ENCODE results near the gene USP3. TPM values are rescaled to one million over a fixed set of nuclear protein-coding genes. Genes with fewer than 3 reads are reported as not detected.
A peak's percentile ranks its signal among the peaks of the same experiment; 100 is the strongest.

Gene USP3
- total RNA-seq, 1 experiment from 2014 or later = 24.2 TPM

DNA sequence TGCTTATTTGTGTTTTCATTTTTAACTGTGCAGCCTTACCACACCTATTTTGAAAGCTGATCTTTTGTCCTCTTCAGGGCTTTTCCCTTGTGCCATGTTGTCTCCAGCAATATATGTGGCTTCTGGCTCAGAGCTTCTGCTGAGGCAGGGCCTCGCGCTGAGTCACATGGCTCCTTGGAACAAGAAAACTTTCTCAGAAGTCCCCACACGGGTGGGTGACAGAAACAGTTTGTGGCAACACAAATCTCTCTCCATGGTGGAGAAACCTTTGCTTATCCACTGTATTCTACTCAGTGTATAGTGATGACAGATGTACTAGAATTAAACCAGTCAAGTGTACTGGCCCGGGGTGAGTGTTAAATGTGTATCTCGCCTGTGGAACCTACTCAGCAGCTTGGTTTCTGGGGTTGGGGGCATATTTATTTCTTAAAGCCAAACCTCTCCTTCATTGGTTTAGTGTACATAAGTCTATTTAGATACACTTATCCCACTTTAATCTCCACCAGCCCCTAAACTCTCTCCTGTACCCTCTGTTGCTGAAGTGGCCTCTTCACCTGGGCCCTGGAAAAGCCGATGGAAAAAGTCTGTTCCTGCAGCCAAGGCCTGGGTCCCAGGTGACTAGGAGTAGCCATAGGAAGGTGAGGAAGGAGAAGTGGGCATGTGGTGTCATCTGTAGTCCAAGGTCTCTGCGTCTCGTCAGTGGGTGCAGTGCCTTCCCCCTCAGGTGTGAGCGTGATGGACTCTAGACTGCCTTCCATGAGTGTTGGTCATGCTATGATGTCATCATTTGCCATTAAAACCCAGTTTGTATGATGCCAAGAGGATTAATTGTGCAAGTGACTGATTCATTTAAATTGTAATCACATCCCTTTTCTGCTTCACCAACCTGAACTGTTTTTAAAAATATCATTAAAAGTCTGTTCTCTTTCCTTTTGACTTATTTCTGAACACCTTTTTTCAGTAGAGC, 89.6 kb downstream of the USP3 start:
- in situ Hi-C loops (cut with HindIII; ENCODE audit: low pct_unique_long_range_greater_than_20kb, low sequenced_read_pairs) = no loop called here

GRCh38 chr15:63595065-63595464, 90.7 kb downstream of the USP3 start:
- in situ Hi-C loops (cut with HindIII; ENCODE audit: low pct_unique_long_range_greater_than_20kb, low sequenced_read_pairs) = no loop called here
- DNase-seq (ENCODE audit: low read depth, low spot score) = no peak

More for the DNA sequence above, 89.6 kb downstream of the USP3 start:
- DNase-seq (ENCODE audit: low read depth, low spot score) = no peak

- in situ Hi-C loops (cut with HindIII; ENCODE audit: low pct_unique_long_range_greater_than_20kb, low sequenced_read_pairs) = no loop called here
- no peak for DNase-seq (ENCODE audit: low read depth, low spot score)
These were observed 91.3 kb downstream of the USP3 start for GRCh38 chr15:63595688-63596087.

DNA sequence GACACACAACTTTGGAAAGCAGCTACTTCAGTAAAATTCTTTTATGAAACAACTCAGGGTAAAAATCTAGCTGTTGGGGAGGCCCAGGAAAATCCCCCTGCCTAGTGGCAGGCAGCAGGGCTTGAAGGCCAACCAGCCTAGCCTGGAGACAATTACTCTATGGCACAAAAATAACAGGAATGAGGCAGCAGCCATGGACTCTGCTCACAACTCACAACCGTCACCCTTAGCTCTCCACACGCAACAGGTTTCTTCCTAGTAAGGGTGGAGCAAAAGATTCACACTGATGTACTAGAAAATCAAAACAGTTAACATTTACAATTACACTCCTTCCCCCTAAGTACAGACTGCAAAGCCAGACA, 92.3 kb downstream of the USP3 start:
- no peak for DNase-seq (ENCODE audit: low read depth, low spot score)
- in situ Hi-C loops (cut with HindIII; ENCODE audit: low pct_unique_long_range_greater_than_20kb, low sequenced_read_pairs) = no loop called here

GRCh38 chr15:63597038-63597790, 92.8 kb downstream of the USP3 start, which contains the start of gene FBXL22:
Gene FBXL22, plus strand, starts transcription at chr15:63597387. Its CDS starts 6 bp downstream, at chr15:63597393.
- in situ Hi-C loops (cut with HindIII; ENCODE audit: low pct_unique_long_range_greater_than_20kb, low sequenced_read_pairs) = no loop called here

GRCh38 chr15:63597821-63598220, 93.4 kb downstream of the USP3 start:
- DNase-seq (ENCODE audit: low read depth, low spot score) = no peak
- in situ Hi-C loops (cut with HindIII; ENCODE audit: low pct_unique_long_range_greater_than_20kb, low sequenced_read_pairs) = no loop called here

More at GRCh38 chr15:63597038-63597790, 92.8 kb downstream of the USP3 start, which contains the start of gene FBXL22:
- DNase-seq (ENCODE audit: low read depth, low spot score) = no peak

DNA sequence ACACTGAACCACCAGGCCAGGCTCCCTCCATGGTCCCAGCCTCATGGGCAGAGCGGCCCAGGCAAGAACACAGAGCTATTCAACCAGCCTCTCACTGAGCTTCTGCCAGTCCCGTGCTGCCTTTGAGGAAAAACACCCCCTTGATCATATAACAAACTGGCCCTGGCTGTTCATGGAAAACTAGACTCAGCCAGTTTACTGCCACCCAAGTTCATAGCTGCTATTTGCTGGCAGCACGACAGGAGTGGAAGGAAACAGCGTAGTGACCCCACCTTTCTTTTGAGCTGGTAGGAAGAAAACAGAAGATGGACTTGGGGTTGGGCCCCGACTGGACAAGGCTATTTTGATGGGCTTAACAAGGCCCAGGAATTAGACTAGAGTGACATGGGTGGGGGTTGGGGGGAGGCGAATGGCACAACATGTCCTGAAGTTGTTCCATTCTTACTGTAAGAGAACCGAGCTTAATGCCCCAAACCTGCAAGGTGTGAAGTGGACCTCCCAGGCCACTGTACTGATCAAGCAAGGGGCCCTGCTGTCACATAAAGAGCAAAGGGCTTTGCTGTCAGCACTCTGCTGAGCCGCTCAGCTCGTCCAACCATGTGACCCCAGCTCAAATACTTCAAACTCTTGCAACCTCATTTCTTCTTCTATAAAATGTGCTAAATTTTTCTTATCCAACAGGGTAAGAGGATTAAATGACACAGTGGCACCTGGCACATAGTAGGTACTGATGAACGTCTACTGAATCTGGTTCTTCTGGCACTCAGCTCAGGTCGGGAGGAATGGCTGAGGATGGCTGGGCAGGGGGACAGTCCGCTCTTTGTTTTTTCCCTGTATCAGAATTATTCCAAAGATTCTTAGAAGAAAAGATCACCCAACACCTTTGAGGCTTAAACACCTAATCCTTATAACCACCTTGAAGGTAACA, 94.3 kb downstream of the USP3 start:
- DNase-seq (ENCODE audit: low read depth, low spot score) = peak; percentile 37
- in situ Hi-C loops (cut with HindIII; ENCODE audit: low pct_unique_long_range_greater_than_20kb, low sequenced_read_pairs) = no loop called here

- in situ Hi-C loops (cut with HindIII; ENCODE audit: low pct_unique_long_range_greater_than_20kb, low sequenced_read_pairs) = no loop called here
- DNase-seq (ENCODE audit: low read depth, low spot score) = peak; percentile 60
These were observed 95.1 kb downstream of the USP3 start for GRCh38 chr15:63599401-63600000.

DNA sequence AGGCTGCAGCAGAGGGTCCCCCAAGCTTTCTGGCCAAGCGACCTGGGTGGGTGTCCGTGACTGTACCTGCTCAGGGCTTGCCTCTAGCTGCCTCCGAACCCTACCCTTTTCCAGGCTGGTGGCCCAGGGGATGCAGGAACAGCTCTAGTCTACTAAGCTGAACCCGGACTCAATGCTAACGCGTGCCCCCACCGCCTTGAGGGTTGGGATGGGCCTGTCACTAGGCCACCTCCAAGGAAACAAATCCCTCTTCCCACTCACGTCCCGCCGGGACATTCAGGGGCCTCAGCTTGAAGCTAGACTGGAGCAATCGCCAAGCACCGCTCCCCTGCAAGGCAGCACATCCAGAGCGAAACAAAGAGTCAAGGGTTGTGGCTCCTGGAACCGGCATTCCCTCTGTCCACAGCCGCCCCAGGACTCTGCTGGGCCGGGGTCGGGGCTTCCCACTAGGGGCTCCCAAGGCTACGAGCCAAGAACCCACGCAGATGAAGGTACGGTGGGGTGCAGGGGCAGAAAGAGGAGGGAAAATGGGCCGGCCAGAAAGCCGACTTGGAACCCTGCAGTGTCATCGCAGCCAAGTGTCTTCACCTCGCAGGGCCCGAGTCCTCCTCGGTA, 95.7 kb downstream of the USP3 start:
- in situ Hi-C loops (cut with HindIII; ENCODE audit: low pct_unique_long_range_greater_than_20kb, low sequenced_read_pairs) = no loop called here
- no peak for DNase-seq (ENCODE audit: low read depth, low spot score)

- in situ Hi-C loops (cut with HindIII; ENCODE audit: low pct_unique_long_range_greater_than_20kb, low sequenced_read_pairs) = no loop called here
- DNase-seq (ENCODE audit: low read depth, low spot score) = peak; percentile 91
These were observed 96.2 kb downstream of the USP3 start for GRCh38 chr15:63600616-63601025.

- in situ Hi-C loops (cut with HindIII; ENCODE audit: low pct_unique_long_range_greater_than_20kb, low sequenced_read_pairs) = no loop called here
- DNase-seq (ENCODE audit: low read depth, low spot score) = no peak
These were observed 96.8 kb downstream of the USP3 start for GRCh38 chr15:63601026-63601703.

GRCh38 chr15:63601704-63602185, 97.4 kb downstream of the USP3 start:
- in situ Hi-C loops (cut with HindIII; ENCODE audit: low pct_unique_long_range_greater_than_20kb, low sequenced_read_pairs) = no loop called here
- no peak for DNase-seq (ENCODE audit: low read depth, low spot score)

DNA sequence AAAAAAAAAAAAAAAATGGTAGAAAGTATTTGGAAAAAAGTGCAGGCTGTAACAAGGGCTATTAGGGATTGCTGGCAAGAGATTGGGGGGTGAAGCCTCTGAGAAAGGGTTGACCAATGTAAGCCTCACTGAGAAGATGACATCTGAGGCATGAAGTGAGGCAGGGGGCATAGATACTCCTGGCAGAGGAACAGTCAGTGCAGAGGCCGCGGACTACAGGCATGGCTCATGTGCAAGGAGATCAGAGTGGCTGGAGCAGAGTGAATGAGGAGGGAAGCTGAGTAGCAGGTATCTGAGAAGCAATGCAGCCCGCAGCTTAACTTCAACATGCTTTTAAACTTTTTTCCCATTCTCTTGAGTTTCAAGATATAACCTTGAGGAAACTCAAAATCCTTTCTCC, 98.2 kb downstream of the USP3 start:
- DNase-seq (ENCODE audit: low read depth, low spot score) = no peak
- in situ Hi-C loops (cut with HindIII; ENCODE audit: low pct_unique_long_range_greater_than_20kb, low sequenced_read_pairs) = no loop called here

DNA sequence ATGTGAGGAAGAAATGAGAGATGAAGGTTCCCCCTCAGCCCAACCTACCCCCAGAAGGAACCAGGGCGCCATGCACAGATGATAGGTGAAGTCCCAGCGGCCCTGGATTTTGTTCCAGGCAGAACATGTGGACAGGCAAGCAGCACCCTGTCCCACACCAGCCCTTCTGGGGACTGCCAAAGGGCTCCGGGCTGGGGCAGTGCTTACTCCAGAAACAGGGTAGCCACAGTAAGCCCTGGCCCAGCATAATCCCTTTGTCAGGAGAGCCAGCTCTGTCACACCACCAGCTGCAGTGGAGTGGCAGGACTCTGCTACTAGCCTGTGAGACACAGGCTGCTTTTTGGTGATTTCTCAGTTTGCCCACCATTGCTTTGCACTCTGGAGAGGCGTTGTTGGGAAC, 99.1 kb downstream of the USP3 start:
- no peak for DNase-seq (ENCODE audit: low read depth, low spot score)
- in situ Hi-C loops (cut with HindIII; ENCODE audit: low pct_unique_long_range_greater_than_20kb, low sequenced_read_pairs) = no loop called here

DNA sequence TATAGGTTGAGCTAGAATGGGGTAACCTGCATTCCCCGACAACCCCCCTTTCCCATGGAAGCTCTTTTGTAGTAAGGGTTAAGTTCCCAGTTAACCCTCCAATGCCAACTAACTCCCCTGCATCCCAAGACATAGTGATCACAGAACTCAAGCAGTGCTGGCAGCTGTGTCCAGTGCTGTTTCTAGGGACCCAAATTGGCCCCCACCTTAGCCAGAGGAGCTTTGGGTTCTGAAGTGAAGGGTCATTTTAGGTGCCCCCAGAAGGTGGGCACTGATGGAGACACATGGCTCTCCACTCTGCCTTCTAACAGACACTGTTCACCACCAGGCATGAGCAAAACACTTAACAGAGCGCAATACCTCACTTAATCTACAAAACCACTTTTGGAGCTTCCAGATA, 99.9 kb downstream of the USP3 start:
- in situ Hi-C loops (cut with HindIII; ENCODE audit: low pct_unique_long_range_greater_than_20kb, low sequenced_read_pairs) = no loop called here
- DNase-seq (ENCODE audit: low read depth, low spot score) = no peak

DNA sequence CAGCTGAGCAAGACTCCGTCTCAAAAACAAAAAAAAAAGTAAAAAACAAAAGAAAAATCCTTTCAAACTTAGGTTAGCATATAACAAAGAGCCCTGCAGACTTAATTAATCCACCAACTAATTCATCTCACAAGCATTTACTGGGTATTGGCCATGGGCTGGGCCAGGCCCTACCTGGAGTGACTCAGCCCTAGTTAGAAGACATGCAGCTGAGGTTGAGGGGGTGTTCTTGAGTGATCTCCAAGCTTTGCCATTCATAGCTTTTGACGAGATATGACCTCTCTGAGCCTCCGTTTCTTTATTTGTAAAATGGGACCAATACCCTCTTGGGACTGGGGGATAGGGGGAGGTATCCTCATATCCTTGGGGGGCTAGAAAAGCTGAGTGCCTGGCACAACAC, 100.6 kb downstream of the USP3 start:
- DNase-seq (ENCODE audit: low read depth, low spot score) = no peak
- in situ Hi-C loops (cut with HindIII; ENCODE audit: low pct_unique_long_range_greater_than_20kb, low sequenced_read_pairs) = no loop called here
